Activated naive CD4-positive, alpha-beta T cell treated with anti-CD3 and anti-CD28 coated beads, Interleukin-2, amount 50 U/mL, for 72 hours (primary cell): ENCODE measurements around the gene NFKB1. TPM values are rescaled to one million over a fixed set of nuclear protein-coding genes. Genes with fewer than 3 reads are reported as not detected.

Experiments
- ATAC-seq, 2 donors: fragments of 150-1000 bp; cut with Tn5 transposase; 2 replicates each; pipeline ENCODE4 v1.10.0; 2021; ENCODE audit warnings: mild to moderate bottlenecking in 2 of 2, moderate library complexity in 2 of 2
- DNase-seq, 2 donors: peaks; one replicate each; pipeline ENCODE4 v3.0.0; 2021 to 2022; ENCODE audit warnings: low spot score in 2 of 2
- H3K27ac Mint-ChIP-seq, 2 donors: one replicate each; pipeline ENCODE4 v1.8.0; 2022; ENCODE audit warnings: mild to moderate bottlenecking in 2 of 2, mixed read lengths in 2 of 2
- H3K36me3 Mint-ChIP-seq, 2 donors: one replicate each; pipeline ENCODE4 v1.8.0; 2022; ENCODE audit warnings: mixed read lengths in 2 of 2
- H3K9me3 Mint-ChIP-seq, 2 donors: one replicate each; pipeline ENCODE4 v1.8.0; 2022; ENCODE audit warnings: mixed read lengths in 2 of 2
- total RNA-seq, 2 donors: library from RNA; stranded (reverse); gene quantifications; one replicate each; pipeline ENCODE4 v1.2.3, GENCODE V29; 2022

The NFKB1 gene
- total RNA-seq, 2 donors from 2014 or later: 105 to 149 TPM

- DNase-seq (no peak), ATAC-seq (peak in 1 of 2 donors; percentile 60)
- H3K9me3 Mint-ChIP-seq: no peaks in the 10 kb centered on the region
- H3K36me3 Mint-ChIP-seq: peaks cover 0 to 7% of the 10 kb centered on the region in 2 donors
- H3K27ac Mint-ChIP-seq: peak overlapping the region in 1 of 2 donors; percentile 60
Observed at GRCh38 chr4:102639598-102639997, 138.4 kb downstream of the NFKB1 start.

DNA sequence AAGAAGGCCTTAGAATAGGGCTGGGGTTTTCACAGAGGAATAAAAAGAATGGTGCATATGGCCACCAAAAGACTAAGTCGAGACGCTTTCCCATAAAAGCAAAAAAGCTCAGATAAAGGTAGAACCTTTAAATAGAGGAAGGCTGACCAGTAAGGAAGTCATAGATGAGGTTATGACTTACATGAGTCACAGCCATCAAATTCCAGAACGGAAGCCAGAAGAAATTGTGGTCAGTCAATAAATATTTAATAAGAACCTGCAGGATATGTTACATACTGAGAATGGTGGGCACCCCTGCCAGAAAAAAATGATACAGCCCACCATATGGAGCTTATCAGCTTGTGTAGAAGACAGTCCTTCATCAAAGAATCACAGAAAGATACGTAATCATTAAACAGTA is 139.5 kb downstream of the NFKB1 start:
- Mint-ChIP-seq H3K36me3 (peaks cover 0 to 7% of the 10 kb centered on the region in 2 donors), H3K27ac (peak overlapping the region in 1 of 2 donors; percentile 3), H3K9me3 (no peaks in the 10 kb centered on the region)
- no peak for ATAC-seq
- no peak for DNase-seq

GRCh38 chr4:102641793-102642192 is 140.6 kb downstream of the NFKB1 start:
- Mint-ChIP-seq H3K27ac (no peak overlapping the region), H3K36me3 (peaks cover 5 to 7% of the 10 kb centered on the region in 2 donors)

DNA sequence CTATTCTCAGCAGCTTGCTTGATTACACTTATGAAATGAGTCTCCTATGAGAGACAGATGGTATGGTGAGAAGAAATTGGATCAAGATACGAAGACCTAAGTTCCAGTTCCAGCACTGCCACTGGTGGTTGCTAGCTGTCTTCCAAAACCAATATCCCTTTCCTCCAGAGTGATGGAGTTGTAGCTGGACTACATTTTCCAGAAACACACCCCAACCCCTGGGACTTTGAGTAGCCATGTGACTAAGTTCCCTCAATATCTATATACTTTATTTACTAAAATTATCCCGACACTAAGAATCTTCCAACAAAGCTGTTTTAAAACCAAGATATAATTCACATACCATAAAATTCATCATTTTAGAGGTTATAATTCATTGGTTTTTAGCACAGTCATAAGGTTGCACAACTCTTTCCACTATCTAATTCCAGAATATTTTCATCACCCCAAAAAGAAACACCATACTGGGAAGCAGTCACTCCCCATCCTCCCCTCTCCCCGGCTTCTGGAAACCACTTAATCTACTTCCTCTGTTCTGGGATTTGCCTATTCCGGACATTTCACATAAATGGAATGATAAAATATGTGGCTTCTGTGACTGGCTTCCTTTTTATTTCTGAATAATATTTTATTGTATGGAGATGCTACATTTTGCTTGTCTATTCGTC is 141.6 kb downstream of the NFKB1 start:
- Mint-ChIP-seq H3K27ac (no peak overlapping the region), H3K9me3 (no peaks in the 10 kb centered on the region), H3K36me3 (peaks cover 5 to 7% of the 10 kb centered on the region in 2 donors)
- DNase-seq (no peak), ATAC-seq (no peak)

More at GRCh38 chr4:102641793-102642192, 140.6 kb downstream of the NFKB1 start:
- ATAC-seq: no peak
- no peak for DNase-seq
- H3K9me3 Mint-ChIP-seq: no peaks in the 10 kb centered on the region

DNA sequence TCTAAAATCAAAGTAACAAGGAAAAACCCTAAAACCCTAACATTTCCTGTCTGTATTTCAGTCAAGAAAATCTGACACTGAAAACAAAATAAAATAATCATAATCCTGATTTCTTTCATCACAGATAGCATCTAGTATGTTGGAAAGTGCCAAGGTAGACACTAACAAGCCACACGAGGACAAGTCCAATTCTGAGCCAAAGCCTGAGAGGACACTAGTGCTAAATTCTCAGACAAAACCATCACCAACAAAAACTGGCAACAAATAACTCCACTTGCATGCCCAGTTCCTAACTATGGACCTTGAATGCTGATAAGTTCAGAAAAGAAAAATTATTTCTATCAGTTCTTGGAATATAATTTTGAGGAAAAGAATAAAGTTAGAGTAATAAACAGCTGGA is 146.0 kb downstream of the NFKB1 start:
- Mint-ChIP-seq H3K27ac (no peak overlapping the region), H3K36me3 (peaks cover 11 to 16% of the 10 kb centered on the region in 2 donors), H3K9me3 (no peaks in the 10 kb centered on the region)
- DNase-seq: no peak
- ATAC-seq: no peak

GRCh38 chr4:102657206-102657605 is 156.0 kb downstream of the NFKB1 start:
- H3K36me3 Mint-ChIP-seq: no peaks in the 10 kb centered on the region
- no peak overlapping the region for H3K27ac Mint-ChIP-seq
- ATAC-seq: no peak
- no peaks in the 10 kb centered on the region for H3K9me3 Mint-ChIP-seq
- no peak for DNase-seq

DNA sequence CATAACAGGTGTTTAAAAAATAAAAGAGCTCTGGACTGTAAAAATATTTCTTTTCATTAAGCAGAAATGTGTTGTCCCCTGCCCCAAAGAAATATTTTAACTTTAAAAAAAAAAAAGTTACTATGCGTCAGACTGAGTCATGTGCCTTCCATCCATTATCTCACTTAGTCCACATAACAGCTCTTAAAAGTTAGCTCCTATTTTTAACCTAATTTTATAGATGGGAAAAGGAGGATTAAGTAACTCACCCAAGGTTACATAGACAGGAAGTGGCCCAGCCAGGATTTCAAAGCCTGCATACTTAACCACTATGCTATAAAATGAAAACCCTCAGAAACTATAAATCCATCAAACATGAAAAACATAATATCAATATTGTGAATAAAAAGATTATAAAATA is 161.9 kb downstream of the NFKB1 start:
- Mint-ChIP-seq H3K9me3 (no peaks in the 10 kb centered on the region), H3K27ac (no peak overlapping the region), H3K36me3 (no peaks in the 10 kb centered on the region)
- DNase-seq (no peak), ATAC-seq (no peak)

- no peaks in the 10 kb centered on the region for H3K36me3 Mint-ChIP-seq
- DNase-seq: no peak
- H3K27ac Mint-ChIP-seq: no peak overlapping the region
- no peaks in the 10 kb centered on the region for H3K9me3 Mint-ChIP-seq
- ATAC-seq: no peak
Observed at GRCh38 chr4:102665527-102665926, 164.4 kb downstream of the NFKB1 start.

Other genes starting within 250 kb of the NFKB1 start
- 10 to 100 TPM; 37.4 to 41.9 TPM for gene SLC39A8, start 155.9 kb upstream of the NFKB1 start, total RNA-seq